HG03457 (cell line): ENCODE measurements around the gene RNPS1.

ENCODE experiments used
- ATAC-seq: cut with Tn5 transposase; IDR thresholded peaks from one replicate; pipeline ENCODE4 v1.9.1; 2021; ENCODE audit warnings: moderate number of reproducible peaks; ENCODE audit not compliant: unreplicated experiment

Gene RNPS1

GRCh38 chr16:2267913-2268666 lies at the start of gene RNPS1:
RNPS1 (minus strand) TSS chr16:2268126; CDS start chr16:2264643, 3,483 bp downstream.
- peak; percentile 57 for ATAC-seq

DNA sequence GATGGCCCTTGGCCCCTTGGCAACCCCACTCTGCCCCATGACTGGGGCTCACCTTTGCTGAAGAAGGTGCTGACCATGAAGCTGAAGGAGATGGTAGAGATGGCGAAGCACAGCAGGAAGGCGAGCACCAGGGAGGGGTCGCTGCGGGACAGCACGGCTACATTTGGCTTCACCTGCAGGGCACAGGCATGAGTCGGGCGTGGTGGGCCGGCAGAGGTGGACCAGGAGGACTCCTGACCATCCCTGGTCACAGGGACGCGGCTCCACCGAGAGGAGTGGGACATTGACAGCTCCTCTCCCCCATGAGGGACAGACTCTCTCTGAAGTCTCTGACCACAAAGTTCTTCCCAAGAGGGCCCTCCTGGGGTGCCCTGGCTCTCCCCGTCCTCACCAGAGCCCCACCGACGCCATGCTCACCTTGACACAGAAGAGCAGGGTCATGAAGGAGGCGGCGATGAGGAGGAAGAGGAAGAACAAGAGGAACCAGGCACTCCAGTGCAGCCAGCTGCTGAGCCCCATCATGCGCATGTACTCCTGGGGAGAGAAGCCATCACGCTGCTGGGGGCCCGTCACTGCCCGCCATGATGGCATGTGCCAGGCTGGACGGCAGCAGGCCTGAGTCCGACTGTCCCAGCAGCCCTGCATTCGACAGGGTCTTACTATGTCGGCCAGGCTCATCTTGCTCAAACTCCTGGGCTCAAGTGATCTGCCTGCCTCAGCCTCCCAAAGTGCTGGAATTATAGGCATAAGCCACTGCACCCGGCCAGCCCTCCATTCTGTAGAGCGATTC lies 49.5 kb upstream of the RNPS1 start:
- ATAC-seq, result no peak

- ATAC-seq, result no peak
Observed at GRCh38 chr16:2308089-2308962, 40.4 kb upstream of the RNPS1 start.

DNA sequence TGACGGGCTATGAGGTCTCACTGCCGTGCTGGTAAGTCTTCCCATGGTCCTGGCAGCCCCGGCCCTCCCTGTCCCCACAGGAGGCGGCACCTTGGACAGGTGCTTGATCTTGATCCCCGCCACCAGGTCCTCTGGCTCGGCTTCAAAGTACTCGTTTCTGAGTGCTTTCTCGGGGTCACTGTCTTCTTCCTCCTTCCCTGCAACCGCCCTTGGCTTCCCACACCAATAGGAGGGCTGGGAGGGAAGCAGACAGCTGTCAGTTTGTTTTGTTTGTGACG lies 31.9 kb upstream of the RNPS1 start:
- ATAC-seq, result no peak

- ATAC-seq, result no peak
Observed at GRCh38 chr16:2299121-2299914, 31.4 kb upstream of the RNPS1 start.

DNA sequence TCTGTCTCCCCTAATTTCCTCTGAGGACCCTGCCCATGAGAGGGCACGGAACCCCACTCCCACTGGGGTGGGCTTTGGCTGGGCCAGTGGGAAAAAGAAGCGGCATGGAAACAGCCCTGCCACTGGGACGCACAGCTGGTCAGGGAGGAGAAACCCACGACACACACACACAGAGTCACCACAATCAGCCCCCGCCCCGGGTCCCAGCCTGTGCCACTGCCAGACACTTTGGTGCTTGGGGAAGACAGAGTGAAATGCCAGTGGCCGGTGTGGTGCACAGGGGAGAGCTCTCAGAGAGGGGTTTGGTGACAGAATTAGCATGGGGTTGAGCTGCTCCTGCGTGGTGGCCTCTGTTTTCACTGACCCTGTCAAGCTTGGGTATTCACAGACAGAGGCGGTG lies 30.7 kb upstream of the RNPS1 start:
- no peak for ATAC-seq

DNA sequence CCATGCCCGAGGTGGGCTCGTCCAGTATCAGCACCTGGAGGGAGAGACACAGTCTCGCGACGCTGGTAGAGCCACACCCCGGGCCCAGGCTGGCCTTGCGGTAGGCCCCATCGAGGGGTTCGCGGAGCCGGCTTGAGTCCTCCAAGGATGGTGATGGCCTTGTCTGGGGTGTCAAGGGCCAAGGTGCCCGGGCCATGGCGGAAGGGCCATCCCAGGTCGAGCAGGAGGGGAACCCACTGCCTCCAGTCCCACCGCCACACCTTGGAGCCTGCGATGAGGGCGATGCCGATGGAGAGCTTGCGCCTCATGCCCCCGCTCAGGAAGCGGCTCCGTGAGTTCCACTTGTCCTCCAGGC lies 29.6 kb upstream of the RNPS1 start:
- ATAC-seq, result no peak

DNA sequence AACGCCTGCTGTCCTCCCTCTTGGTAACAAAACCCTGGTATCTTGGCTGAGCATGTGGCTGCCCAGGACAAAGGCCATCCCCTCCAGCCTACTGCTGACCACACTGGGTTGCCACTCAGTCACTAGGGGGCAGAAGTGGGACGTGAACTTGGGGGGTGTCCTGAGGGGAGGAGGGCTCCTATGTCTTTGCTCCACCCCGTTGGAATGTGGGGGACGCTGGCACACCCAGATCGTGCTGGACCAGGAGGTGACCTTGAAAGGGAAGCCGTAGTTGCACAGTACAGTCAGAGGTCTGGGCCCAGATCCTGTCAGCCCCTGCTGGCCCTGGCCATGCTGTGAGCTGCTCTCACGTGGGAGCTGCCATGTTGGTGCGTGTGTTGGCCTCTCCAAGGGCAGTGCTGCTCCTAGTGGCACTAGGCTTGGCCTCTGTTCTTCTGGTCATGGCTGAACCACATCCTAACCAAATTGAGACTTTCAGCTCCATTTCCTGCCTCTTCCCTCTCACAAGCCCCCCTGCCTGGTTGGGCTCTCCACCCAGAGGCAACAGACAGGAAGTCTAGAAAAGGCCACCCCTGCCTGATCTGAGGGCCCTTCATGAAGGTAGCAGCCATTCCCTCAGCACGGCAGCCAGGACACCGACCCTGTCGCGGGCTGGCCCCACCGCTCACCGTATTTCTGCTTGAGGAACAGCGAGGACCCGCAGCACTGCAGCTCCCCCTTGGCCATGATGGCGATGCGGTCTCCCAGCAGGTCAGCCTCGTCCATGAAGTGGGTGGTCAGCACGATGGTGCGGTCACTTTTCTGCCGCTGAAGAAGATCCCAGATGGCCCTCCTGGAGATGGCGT lies 29.0 kb upstream of the RNPS1 start:
- ATAC-seq, result no peak

GRCh38 chr16:2295056-2295798 lies 27.3 kb upstream of the RNPS1 start:
- no peak for ATAC-seq

DNA sequence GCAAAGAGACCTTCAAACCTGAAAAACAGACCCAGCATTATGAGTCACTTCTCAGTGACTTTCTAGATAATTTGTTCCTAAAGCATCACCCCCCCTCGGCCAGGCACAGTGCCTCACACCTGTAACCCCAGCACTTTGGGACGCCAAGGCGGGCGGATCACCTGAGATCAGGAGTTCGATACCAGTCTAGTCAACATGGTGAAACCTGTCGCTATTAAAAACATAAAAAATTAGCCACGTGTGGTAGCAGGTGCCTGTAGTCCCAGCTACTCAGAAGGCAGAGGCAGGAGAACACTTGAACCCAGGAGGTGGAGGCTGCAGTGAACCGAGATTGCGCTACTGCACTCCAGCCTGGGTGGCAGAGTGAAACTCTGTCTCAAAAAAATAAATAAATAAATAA lies 24.3 kb upstream of the RNPS1 start:
- ATAC-seq, result no peak

GRCh38 chr16:2289282-2289681 lies 21.4 kb upstream of the RNPS1 start:
- no peak for ATAC-seq

GRCh38 chr16:2288726-2289125 lies 20.8 kb upstream of the RNPS1 start:
- ATAC-seq, result no peak

DNA sequence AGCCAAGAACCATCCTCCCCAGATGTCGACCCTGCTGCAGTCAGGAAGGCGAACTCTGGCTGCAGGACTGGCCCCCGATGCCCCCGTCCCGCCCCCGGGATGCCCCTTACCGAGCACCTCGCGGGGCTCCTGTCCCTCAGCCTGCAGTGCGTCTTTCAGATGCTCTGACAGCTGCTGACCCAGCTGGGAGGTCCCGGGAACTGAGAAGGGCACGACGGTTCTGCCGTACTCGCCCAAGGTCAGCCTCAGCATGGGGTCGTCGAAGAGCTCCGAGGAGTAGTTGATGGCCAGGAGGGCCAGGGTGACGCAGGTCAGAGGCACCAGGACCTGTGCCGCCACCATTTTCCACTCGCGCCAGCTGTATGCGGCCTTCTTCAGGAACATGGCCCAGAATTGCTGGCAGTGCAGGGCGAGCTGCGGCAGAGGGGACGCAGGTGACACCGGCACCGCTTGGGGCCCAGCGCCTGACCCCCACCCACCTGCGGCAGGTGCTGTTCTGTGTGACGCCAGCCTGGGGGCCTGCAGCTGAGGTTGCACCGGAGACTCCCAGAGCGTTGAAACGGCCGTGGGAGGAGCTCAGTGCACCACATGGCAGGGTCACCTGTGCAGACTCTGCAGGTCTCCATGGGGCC lies 20.1 kb upstream of the RNPS1 start:
- no peak for ATAC-seq

DNA sequence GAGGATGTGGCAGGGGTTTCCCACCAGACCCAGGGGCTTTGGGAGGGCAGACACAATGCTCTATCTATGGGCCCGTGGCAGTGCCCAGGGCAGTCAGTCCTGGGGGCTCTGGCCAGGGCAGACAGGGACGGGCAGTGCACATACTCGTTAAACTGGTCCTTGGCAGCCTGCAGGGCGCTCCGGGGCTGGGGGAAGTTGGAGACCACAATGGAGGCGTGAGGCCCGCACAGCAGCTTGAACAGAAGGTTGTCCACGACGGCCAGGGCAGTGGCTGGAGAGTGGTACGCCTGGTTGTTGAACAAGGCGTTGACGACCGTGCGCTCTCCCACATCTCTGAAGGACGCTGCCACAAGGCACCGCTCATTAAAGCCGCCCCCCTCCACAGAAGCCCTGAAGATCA lies 18.6 kb upstream of the RNPS1 start:
- ATAC-seq, result no peak

- no peak for ATAC-seq
Observed at GRCh38 chr16:2285731-2286191, 17.8 kb upstream of the RNPS1 start.

- ATAC-seq, result no peak
Observed at GRCh38 chr16:2284797-2285576, 17.1 kb upstream of the RNPS1 start.

DNA sequence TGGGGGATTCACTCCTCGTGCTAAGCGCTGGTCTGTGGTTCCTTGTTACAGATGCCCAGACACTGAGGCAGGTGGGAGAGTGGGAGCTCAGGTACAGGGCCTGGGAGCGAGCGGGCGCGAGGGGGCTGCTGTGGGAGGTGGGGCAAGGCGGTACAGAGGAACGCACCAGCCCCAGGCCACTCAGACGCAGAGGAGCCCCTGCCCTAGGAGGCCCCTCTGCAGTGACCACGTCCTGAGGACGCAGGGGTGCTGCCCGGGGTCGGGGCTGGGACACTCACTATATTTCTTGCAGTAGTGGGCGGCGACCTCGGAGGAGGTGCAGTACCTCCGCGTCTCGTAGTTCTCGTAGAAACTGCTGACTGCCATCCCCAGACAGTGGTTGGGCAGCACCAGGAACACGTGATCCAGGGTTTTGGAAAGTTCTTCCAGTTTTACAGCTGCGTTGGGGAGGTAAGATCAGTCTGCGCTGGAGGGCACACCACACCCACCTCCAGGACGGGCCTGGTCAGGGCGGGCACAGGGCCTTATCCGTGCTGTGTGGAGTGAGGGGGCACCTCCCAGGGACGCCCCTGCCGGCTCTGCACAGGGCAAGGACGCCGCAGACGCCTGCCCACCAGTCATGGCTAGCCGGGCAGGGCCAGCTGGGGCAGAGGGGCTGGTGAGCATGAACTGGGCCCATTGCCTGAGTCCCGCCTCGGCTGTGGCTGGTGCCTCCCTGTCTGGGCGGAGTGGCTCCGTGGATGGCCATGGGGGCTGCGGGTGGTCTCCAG lies 16.3 kb upstream of the RNPS1 start:
- no peak for ATAC-seq
